ENCODE results near the gene MAFG.

- TF ChIP-seq POLR2A (IDR thresholded peaks at IDR 0.05; ENCODE audit: low read length) (peak; percentile 17), GATA1 (IDR thresholded peaks at IDR 0.05; ENCODE audit: low read depth, low read length) (no peak)
These were observed 4.9 kb upstream of the MAFG start for GRCh38 chr17:81932333-81932983.

Data from erythroblast (primary cell).